AG04449 (cell line): Measurements from ENCODE around the gene ZNF367.
A peak's percentile ranks its signal among the peaks of the same experiment; 100 is the strongest.

Experiments
- CTCF ChIA-PET: fragments of 350-600 bp; formaldehyde crosslinking; extraction: SDS; loops from one replicate; lab custom pipeline; 2021; ENCODE audit warnings: antibody characterized with exemption; lab: Yijun Ruan, JAX
- POLR2A ChIA-PET: fragments of 400-600, 350-600 bp; formaldehyde crosslinking; extraction: SDS; loops from one replicate; lab custom pipeline; 2020; ENCODE audit warnings: antibody characterized with exemption, inconsistent platforms; lab: Yijun Ruan, JAX
- DNase-seq: peaks from one replicate; pipeline ENCODE4 v3.0.0-alpha.2; 2010; ENCODE audit warnings: low read depth, low spot score
- H3K4me3 ChIP-seq: 2 replicates; pipeline ENCODE4 v1.5.1; 2011; ENCODE audit warnings: low read depth, mild to moderate bottlenecking, control low read depth, low read length
- TF ChIP-seq, protein P1 (sequence below): IDR thresholded peaks from one replicate; pipeline ENCODE4 v1.5.1; 2011; ENCODE audit warnings: mild to moderate bottlenecking, moderate library complexity, low read length, control low read depth, inconsistent platforms; ENCODE audit not compliant: insufficient read depth; ENCODE audit errors: missing control alignments

ZNF367 gene

DNA sequence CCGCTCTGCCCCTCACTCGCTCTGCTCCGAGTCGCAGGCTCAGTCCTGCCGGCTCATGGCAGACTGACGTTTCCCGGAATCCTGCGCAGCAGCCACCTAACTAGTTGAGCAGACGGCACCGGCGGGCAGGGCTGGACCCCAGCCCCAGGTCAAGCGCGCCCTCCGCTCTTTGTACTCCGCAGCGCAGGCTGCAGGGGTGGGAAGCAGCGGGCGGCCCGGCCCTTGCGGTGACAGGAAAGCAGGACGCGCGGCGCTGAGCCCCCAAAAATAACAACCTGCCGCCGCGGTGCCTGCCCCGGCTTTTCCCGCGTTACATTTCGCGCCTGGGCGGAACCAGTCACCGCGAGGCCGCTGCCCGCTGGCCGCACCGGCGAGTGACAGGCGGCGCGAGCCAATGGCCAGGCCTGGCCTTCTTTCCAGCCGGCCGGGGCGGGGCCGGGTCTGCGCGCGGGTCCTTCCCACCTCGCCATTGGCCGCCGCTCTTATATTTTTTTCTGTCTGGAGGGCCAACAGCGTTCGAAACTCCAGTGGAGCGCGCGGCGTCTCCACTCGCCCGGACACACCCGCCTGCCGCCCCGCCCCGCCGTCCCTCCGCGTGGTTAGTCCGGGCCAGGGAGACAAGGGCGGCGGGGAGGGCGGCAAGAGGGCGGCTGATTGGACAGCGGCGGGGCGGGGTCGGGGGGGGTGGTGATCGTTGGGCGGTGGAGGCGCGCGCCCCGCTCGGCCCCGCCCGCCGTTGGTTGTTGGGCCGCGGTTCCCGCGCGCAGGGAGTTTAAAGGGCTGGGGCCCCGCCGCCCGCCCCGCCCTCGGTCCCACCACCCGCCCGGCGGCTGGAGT is at the start of gene ZNF367:
TSS of gene ZNF367 (minus strand) at position 288 of the 837 bp plus-strand sequence. CDS start 338 bp downstream, outside the sequence.
- CTCF ChIA-PET = interaction anchor here (1.1 to 1.5 kb wide), 2 partner anchors 200 to 238 kb away, joined by 3 read pairs; no protein-coding TSS in a partner anchor
- H3K4me3 ChIP-seq = peak within 1 kb of the TSS; percentile 95
- TF ChIP-seq, protein P1, sequence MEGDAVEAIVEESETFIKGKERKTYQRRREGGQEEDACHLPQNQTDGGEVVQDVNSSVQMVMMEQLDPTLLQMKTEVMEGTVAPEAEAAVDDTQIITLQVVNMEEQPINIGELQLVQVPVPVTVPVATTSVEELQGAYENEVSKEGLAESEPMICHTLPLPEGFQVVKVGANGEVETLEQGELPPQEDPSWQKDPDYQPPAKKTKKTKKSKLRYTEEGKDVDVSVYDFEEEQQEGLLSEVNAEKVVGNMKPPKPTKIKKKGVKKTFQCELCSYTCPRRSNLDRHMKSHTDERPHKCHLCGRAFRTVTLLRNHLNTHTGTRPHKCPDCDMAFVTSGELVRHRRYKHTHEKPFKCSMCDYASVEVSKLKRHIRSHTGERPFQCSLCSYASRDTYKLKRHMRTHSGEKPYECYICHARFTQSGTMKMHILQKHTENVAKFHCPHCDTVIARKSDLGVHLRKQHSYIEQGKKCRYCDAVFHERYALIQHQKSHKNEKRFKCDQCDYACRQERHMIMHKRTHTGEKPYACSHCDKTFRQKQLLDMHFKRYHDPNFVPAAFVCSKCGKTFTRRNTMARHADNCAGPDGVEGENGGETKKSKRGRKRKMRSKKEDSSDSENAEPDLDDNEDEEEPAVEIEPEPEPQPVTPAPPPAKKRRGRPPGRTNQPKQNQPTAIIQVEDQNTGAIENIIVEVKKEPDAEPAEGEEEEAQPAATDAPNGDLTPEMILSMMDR = no peak
- peak; percentile 74 for DNase-seq
- POLR2A ChIA-PET = no interaction called here

DNA sequence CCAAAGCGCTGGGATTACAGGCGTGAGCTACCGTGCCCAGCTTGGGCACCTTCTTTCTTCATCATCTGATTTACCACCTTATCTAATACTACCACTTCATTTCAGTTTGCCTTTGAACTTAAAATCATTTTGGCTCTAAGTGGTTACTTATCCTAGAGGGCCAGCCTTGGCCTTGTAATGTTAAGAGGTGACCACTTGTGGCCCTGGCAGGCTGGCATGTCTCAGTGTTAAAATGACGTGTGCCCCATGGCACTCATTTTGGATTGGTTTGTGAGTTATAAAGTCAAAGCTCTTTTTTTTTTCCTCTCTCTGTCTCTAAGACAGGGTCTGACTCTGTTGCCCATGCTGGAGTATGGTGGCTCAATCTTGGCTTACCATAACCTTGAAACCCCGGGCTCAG is 49.6 kb upstream of the ZNF367 start:
- TF ChIP-seq, protein P1 = no peak
- ChIA-PET CTCF (interaction anchor here (1.1 kb wide), 1 partner anchor 151 kb away, joined by 3 read pairs; no protein-coding TSS in a partner anchor), POLR2A (no interaction called here)
- H3K4me3 ChIP-seq = no peak overlapping the region
- no peak for DNase-seq

GRCh38 chr9:96464426-96464825 is 46.3 kb upstream of the ZNF367 start:
- POLR2A ChIA-PET = no interaction called here
- H3K4me3 ChIP-seq = no peak overlapping the region

GRCh38 chr9:96462541-96462940 is 44.4 kb upstream of the ZNF367 start:
- no peak overlapping the region for H3K4me3 ChIP-seq
- no peak for DNase-seq
- TF ChIP-seq, protein P1 = no peak
- CTCF ChIA-PET = interaction anchor here (0.6 to 1.2 kb wide), 2 partner anchors 14 to 1279 kb away, joined by 3 read pairs; no protein-coding TSS in a partner anchor
- POLR2A ChIA-PET = interaction anchor here (1.0 kb wide), 1 partner anchor 13 kb away, joined by 3 read pairs; the partner anchor contains the start of gene HABP4

More at GRCh38 chr9:96464426-96464825, 46.3 kb upstream of the ZNF367 start:
- CTCF ChIA-PET = no interaction called here
- no peak for DNase-seq
- TF ChIP-seq, protein P1 = no peak

GRCh38 chr9:96461336-96461735 is 43.2 kb upstream of the ZNF367 start:
- POLR2A ChIA-PET = no interaction called here
- CTCF ChIA-PET = interaction anchor here (0.8 to 1.7 kb wide), 2 partner anchors 11 to 12 kb away, joined by 4 read pairs; partner anchors contain the start of gene HABP4
- H3K4me3 ChIP-seq = no peak overlapping the region
- TF ChIP-seq, protein P1 = no peak
- DNase-seq = no peak

GRCh38 chr9:96460882-96461281 is 42.7 kb upstream of the ZNF367 start:
- ChIA-PET POLR2A (no interaction called here), CTCF (interaction anchor here (1.7 kb wide), 1 partner anchor 11 kb away, joined by 4 read pairs; no protein-coding TSS in a partner anchor)
- no peak overlapping the region for H3K4me3 ChIP-seq
- TF ChIP-seq, protein P1 = no peak
- DNase-seq = peak; percentile 60
